HG03159 (cell line): ENCODE measurements around the gene KMT5B.
A peak's percentile ranks its signal among the peaks of the same experiment; 100 is the strongest.
"Not testable (repeated sequence)": the region's sequence is repeated elsewhere in the genome, so short reads cannot be mapped to it uniquely, and the experiment has no call there.

ENCODE experiments used
- ATAC-seq: cut with Tn5 transposase; IDR thresholded peaks from one replicate; pipeline ENCODE4 v1.9.1; 2021; ENCODE audit warnings: mild to moderate bottlenecking, moderate library complexity; ENCODE audit not compliant: unreplicated experiment

The KMT5B gene

DNA sequence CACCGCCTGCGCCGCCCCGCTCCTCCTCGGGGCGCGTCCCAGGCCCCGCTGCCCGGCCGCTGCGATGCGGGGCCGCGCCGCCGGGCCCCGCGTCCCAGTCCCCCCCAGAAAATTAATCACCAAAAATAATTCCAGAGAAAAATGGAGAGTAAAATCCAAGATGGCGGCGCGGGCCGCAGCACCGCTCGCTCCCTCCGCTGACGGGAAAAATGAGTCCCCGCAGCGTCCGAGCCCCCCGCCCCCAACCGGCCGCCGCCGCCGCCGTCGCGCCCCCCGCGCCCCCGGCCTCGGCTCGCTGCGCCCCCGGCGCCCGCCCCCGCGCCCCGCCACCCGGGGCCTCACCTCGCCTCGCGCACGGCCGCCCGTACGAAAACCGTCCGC lies at the start of gene KMT5B:
KMT5B (minus strand) TSS at position 162 of the 381 bp plus-strand sequence. CDS start 23,220 bp downstream, outside the sequence.
- peak; percentile 9 for ATAC-seq

DNA sequence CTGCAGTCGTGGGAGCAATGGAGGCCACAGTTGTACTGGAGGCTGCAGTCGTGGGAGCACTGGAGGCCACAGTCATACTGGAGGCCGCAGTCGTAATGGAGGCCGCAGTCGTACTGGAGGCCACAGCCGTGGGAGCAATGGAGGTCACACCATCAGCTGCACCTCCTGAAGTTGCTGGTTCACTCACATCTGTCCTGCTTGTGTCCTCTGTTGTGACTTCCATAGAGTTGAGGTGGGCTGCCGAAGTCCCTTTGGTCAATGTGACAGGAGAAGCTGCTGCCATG lies 49.4 kb upstream of the KMT5B start:
- no peak for ATAC-seq

DNA sequence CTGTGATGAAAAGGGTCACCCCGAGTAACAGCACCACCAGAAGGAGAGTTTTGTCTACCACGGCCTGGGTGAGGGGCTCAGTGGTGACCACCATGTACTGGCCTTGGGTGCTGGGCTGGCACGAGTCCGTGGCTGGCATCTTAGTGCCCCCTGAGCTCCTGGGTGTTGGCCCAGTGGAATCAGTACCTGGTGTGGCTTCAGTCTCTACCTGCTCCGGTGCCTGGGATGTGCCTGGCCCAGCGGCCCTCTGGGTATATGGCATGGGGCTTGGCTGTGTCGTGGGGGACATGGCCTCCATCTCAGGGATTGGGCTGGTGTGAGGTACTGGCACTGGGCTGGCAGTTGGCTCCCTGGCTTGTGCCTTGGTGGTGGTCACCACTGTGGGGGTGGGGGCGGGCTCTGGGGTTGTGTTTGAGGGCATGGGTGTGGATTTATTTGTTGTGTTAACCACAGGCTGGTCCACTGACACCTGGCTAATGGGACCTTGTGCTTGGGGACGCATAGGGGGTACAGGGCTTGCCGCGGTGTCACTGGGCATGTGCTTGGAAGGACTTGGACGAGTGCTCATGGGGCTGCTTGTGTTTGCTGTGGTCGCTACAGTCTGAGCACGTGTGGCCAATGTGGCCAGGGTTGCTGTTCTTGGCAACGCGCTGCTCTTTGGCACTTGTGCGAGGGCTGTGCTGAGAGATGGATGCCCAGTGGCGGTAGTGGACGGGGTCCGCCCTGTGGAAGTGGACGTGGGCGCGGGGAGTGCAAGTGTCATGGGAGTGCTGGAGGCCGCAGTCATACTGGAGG lies 48.9 kb upstream of the KMT5B start:
- no peak for ATAC-seq

DNA sequence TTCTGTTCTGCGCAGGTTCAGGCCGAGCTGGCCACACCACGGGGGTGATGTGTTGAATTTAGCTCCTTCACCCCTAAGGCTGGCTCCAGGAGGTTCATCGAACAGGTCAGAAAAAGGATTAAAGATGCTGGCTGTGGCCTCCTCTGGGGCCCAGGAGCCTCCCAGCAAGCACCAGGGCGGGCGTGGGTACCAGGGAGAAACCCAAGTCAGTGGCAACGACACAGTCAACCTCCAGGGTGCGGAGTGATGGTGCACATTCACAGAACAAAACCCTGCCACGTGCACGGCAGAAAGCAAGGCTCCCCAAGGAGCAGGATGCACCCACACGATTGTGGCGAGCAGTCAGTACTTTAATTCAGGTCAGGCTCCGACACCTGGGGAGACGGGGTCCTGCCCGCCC lies 47.9 kb upstream of the KMT5B start:
- ATAC-seq = no peak

GRCh38 chr11:68260484-68260883 lies 47.4 kb upstream of the KMT5B start:
- ATAC-seq = no peak

DNA sequence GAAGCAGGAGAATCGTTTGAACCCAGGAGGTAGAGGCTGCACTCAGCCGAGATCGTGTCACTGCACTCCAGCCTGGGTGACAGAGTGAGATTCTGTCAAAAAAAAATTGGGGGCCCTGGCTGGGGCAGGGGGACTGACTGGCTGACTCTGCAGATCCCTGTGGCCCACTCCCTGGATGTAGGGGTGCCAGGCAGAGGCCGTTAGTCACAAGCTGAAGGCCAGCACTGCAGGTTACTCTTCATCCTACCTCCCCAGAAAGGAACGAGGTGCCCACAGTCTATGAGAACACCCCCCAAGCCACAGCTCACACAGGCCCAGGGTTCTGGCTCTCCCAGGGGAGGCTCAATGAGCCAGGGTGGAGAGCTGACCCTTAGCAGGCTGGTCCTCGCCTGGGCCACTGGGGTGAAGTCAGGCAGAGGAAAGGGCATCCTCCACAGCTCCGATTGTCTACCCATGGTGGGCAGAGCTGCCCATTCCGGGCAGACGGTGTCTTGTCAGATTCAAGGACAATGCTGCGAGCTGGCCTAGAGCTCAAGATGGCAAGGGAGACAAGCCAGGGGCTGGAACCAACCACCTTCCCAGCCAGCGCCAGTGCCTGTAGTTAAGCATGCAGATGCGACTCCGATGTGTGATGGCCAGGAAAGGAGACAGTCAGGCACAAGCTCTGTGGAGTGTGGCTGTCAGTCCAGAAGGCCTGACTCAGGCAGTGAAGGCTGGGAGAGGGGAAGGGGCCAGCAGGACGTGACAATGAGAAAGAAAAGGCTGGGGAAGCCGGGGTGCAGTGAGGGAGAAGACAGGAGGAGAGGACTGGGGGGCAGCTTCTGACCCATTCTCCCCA lies 46.2 kb upstream of the KMT5B start:
- ATAC-seq = no peak

GRCh38 chr11:68258363-68258765 lies 45.3 kb upstream of the KMT5B start:
- no peak for ATAC-seq

DNA sequence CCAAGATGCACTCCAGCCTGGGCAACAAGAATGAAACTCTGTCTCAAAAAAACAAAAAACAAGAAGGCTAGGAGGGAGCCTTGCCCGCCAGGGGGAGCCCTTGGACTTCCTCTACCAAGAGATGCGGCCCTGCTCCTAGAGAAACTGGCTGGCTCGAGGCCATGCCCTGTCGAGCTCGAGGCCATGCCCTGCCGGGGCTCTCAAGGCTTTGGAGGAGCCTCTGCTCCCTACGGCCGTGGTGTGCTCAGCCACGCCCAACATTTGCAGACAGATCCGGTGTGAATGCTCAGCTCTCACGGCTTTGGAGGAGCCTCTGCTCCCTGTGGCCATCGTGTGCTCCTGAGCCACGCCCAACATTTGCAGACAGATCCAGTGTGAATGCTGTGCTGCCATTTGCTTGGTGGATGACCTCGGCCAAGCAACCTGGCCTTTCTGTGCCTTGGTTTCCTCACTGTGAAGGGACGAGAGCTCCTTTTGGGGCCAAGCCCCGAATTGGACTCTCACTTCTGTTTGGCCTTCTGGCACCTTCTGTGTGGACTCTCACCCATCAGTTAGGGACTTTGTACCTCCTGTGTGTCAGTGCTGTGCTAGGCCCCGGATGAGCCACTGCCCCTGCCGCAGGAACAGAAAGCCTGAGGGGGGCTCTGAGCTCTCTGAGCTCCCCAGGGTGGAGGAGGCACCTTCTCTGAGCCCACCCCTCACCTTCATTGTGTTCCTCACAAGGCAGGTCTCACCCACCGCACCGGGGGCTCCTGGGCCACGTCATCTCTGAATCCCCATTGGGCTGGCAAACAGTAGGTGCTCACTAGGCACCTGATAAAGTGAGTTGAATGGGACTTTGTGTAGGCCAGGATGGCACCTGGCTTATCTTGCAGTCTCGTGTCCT lies 44.6 kb upstream of the KMT5B start:
- no peak for ATAC-seq

- ATAC-seq = no peak
Observed at GRCh38 chr11:68256331-68256741, 43.2 kb upstream of the KMT5B start.

- no peak for ATAC-seq
Observed at GRCh38 chr11:68255526-68255925, 42.4 kb upstream of the KMT5B start.

DNA sequence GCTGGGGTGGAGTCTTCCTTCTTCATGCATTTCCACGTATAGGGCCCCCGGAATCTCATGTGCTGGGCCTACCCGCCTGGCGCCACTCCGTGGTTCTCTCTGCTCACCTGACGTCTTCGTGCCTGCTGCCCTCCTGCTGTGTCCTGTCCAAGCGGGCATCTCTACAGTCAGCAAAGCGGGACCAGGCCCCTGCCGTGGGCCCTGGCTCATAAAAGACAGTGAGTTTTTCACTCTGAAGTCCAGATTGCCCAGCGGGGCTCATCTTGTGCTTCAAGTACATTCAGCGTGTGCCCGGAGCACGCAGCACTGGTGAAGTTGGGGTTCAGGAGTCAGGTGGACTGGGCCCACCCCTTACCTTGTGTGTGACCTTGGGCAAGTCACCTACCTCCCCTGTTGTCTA lies 41.3 kb upstream of the KMT5B start:
- no peak for ATAC-seq

- ATAC-seq = no peak
Observed at GRCh38 chr11:68251765-68252164, 38.7 kb upstream of the KMT5B start.

DNA sequence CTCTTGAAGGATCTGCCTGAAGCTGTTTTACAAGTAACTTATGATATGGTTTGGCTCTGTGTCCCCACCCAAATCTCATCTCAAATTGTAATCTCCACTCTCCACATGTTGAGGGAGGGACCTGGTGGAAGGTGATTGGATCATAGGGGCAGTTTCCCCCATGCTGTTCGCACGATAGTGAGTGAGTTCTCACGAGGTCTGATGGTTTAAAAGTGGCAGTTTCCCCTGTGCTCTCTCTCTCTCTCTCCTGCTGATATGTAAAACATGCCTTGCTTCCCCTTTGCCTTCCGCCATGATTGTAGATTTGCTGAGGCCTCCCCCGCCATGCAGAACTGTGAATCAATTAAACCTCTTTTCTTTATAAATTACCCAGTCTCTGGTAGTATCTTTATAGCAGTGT lies 31.8 kb upstream of the KMT5B start:
- not testable (repeated sequence) for ATAC-seq

- ATAC-seq = not testable (repeated sequence)
Observed at GRCh38 chr11:68243847-68244246, 30.8 kb upstream of the KMT5B start.

GRCh38 chr11:68242616-68243015 lies 29.5 kb upstream of the KMT5B start:
- no peak for ATAC-seq

DNA sequence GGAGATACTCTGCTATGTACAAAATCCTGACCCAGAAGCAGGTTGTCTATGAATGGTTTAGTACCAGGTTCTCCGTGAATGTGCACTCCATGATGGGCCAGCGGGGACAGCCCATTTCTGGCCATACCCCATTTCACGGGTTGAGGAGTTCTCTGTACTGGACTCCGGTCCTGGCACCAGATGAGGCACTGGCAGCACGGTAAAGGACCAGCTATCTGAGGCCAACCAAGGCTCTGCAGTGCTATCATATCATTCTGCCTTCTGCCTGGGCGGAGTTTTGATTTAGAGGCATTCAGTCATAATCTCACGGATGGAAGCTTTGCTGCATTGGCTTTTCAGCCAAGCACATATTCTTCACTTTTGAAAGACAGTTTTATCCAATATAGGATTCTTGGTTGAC lies 18.5 kb upstream of the KMT5B start:
- ATAC-seq = no peak

DNA sequence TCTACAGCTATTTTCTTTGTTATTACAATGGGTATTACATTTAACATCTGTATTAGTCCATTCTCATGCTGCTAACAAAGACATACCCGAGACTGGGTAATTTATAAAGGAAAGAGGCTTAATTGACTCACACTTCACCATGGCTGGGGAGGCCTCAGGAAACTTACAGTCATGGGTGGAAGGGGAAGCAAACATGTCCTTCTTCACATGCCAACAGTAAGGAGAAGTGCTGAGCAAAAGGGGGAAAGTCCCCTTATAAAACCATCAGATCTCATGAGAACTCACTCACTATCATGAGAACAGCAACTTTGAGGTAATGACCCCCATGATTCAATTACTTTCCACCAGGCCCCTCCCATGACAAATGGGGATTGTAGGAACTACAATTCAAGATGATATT lies 16.5 kb upstream of the KMT5B start:
- ATAC-seq = no peak

- no peak for ATAC-seq
Observed at GRCh38 chr11:68226421-68226820, 13.3 kb upstream of the KMT5B start.

DNA sequence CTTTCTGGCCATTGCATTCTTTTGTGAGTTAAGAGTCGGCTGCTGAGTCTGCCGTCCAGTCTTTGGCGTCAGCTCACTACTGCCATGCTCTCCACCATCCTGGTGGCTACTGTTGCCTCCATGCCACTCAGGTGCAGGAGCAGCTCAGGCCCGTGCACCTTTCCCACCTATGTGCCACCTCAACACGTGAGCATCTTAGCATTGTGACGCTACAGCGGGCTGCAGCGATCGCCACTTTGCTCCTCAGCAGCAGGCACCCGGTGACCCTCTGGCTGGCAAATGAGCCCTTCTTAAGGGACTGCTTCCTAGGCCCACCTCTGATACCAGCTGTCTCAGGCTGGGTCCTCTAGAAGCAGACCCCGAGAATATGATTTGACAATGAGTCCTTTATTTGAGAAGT lies 11.5 kb upstream of the KMT5B start:
- ATAC-seq = no peak

- ATAC-seq = no peak
Observed at GRCh38 chr11:68223275-68223674, 10.2 kb upstream of the KMT5B start.

GRCh38 chr11:68221406-68221805 lies 8.3 kb upstream of the KMT5B start:
- ATAC-seq = no peak
